VCaP (cell line): ENCODE results near the gene AATK.

Source experiments
- H3K27ac ChIP-seq: fragments of 450-650 bp; 2 replicates; pipeline ENCODE4 v1.5.1; 2017
- CTCF ChIP-seq: fragments of 450-650 bp; conservative IDR thresholded peaks from 2 replicates; pipeline ENCODE4 v1.5.1; 2017; ENCODE audit warnings: mild to moderate bottlenecking, moderate library complexity

The AATK gene

GRCh38 chr17:81143200-81143527, 22.9 kb downstream of the AATK start:
- no peak for TF ChIP-seq CTCF
- peak overlapping the region; percentile 58; the same call in 1 of the 2 replicates for H3K27ac ChIP-seq

GRCh38 chr17:81142301-81143199, 23.5 kb downstream of the AATK start:
- peak overlapping the region; percentile 58; the same call in 1 of the 2 replicates for H3K27ac ChIP-seq
- peak; percentile 92 for TF ChIP-seq CTCF

GRCh38 chr17:81140695-81141094, 25.3 kb downstream of the AATK start:
- H3K27ac ChIP-seq, result no peak overlapping the region
- TF ChIP-seq CTCF, result no peak

- TF ChIP-seq CTCF, result no peak
- no peak overlapping the region for H3K27ac ChIP-seq
Measured at GRCh38 chr17:81140018-81140417, 26.0 kb downstream of the AATK start.

- H3K27ac ChIP-seq, result no peak overlapping the region
- TF ChIP-seq CTCF, result no peak
Measured at GRCh38 chr17:81139428-81139827, 26.6 kb downstream of the AATK start.

GRCh38 chr17:81138500-81138899, 27.5 kb downstream of the AATK start:
- H3K27ac ChIP-seq, result no peak overlapping the region
- no peak for TF ChIP-seq CTCF

GRCh38 chr17:81138083-81138482, 27.9 kb downstream of the AATK start:
- no peak overlapping the region for H3K27ac ChIP-seq
- no peak for TF ChIP-seq CTCF
